Measurements from ENCODE around the gene HELLS. TPM values are rescaled to one million over a fixed set of nuclear protein-coding genes. Genes with fewer than 3 reads are reported as not detected.

HELLS gene
- total and polyA plus RNA-seq, 2 donors from 2014 or later, result 1.6 to 13.5 TPM

GRCh38 chr10:94623572-94623971 lies 78.0 kb downstream of the HELLS start:
- FAIRE-seq, result no peak
- Histone ChIP-seq H3K4me1 (ENCODE audit: control insufficient read depth in 2 of 3, insufficient read depth in 2 of 3, low read depth in 1 of 3, low read length in 3 of 3) (no peaks in the 10 kb centered on the region), H3K9ac (ENCODE audit: low read length in 3 of 3) (no peak overlapping the region), H3K36me3 (ENCODE audit: control insufficient read depth in 2 of 3, insufficient read depth in 3 of 3, low read length in 3 of 3) (no peaks in the 10 kb centered on the region), H3K4me3 (ENCODE audit: low read length in 3 of 3) (no peak overlapping the region), H3K27ac (ENCODE audit: low read depth in 2 of 2, low read length in 2 of 2) (no peak overlapping the region), H3K27me3 (ENCODE audit: control insufficient read depth, insufficient read depth, low read length) (no peaks in the 10 kb centered on the region), H3K9me3 (ENCODE audit: control insufficient read depth in 2 of 3, insufficient read depth in 1 of 3, low read length in 3 of 3) (no peaks in the 10 kb centered on the region)
- intact Hi-C loops (cut with DNase I), result no loop called here
- TF ChIP-seq, protein P1, sequence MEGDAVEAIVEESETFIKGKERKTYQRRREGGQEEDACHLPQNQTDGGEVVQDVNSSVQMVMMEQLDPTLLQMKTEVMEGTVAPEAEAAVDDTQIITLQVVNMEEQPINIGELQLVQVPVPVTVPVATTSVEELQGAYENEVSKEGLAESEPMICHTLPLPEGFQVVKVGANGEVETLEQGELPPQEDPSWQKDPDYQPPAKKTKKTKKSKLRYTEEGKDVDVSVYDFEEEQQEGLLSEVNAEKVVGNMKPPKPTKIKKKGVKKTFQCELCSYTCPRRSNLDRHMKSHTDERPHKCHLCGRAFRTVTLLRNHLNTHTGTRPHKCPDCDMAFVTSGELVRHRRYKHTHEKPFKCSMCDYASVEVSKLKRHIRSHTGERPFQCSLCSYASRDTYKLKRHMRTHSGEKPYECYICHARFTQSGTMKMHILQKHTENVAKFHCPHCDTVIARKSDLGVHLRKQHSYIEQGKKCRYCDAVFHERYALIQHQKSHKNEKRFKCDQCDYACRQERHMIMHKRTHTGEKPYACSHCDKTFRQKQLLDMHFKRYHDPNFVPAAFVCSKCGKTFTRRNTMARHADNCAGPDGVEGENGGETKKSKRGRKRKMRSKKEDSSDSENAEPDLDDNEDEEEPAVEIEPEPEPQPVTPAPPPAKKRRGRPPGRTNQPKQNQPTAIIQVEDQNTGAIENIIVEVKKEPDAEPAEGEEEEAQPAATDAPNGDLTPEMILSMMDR (IDR thresholded peaks at IDR 0.05; ENCODE audit: borderline replicate concordance, extremely low read depth, insufficient read depth), result no peak
- DNase-seq, result no peak

DNA sequence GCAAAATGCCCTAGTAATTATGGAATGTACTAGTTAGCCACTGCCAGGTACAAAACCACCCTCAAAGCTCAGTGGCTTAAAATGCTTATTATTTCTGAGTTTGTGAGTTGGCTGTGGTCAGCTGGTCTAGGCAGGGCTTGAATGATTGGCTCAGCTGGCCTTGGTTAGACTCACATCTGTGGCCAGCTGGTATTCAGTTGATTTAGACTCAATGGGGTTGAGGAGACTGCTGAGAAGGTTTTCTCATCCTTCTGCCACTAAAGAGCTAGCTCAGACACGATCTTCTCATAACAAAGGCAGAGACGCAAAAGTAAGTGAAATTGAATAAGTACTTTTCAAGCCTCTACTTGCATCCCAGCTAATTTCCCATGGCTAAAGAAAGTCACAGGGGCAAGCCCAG lies 80.9 kb downstream of the HELLS start:
- Histone ChIP-seq H3K9ac (ENCODE audit: low read length in 3 of 3) (no peak overlapping the region), H3K27ac (ENCODE audit: low read depth in 2 of 2, low read length in 2 of 2) (no peak overlapping the region), H3K27me3 (ENCODE audit: control insufficient read depth, insufficient read depth, low read length) (no peaks in the 10 kb centered on the region), H3K4me1 (ENCODE audit: control insufficient read depth in 2 of 3, insufficient read depth in 2 of 3, low read depth in 1 of 3, low read length in 3 of 3) (no peaks in the 10 kb centered on the region), H3K4me3 (ENCODE audit: low read length in 3 of 3) (no peak overlapping the region), H3K9me3 (ENCODE audit: control insufficient read depth in 2 of 3, insufficient read depth in 1 of 3, low read length in 3 of 3) (no peaks in the 10 kb centered on the region), H3K36me3 (ENCODE audit: control insufficient read depth in 2 of 3, insufficient read depth in 3 of 3, low read length in 3 of 3) (no peaks in the 10 kb centered on the region)
- no peak for FAIRE-seq
- DNase-seq, result no peak
- intact Hi-C loops (cut with DNase I), result no loop called here
- TF ChIP-seq, protein P1 (IDR thresholded peaks at IDR 0.05; ENCODE audit: borderline replicate concordance, extremely low read depth, insufficient read depth), result no peak

- intact Hi-C loops (cut with DNase I), result no loop called here
- TF ChIP-seq, protein P1 (IDR thresholded peaks at IDR 0.05; ENCODE audit: borderline replicate concordance, extremely low read depth, insufficient read depth), result no peak
- peak in 2 of 5 donors; percentile 30 for DNase-seq
These were observed 81.9 kb downstream of the HELLS start for GRCh38 chr10:94627511-94627910.

More at GRCh38 chr10:94627511-94627910, 81.9 kb downstream of the HELLS start:
- H3K36me3 ChIP-seq (ENCODE audit: control insufficient read depth in 2 of 3, insufficient read depth in 3 of 3, low read length in 3 of 3), result no peaks in the 10 kb centered on the region
- no peaks in the 10 kb centered on the region for H3K9me3 ChIP-seq (ENCODE audit: control insufficient read depth in 2 of 3, insufficient read depth in 1 of 3, low read length in 3 of 3)
- no peak for FAIRE-seq
- H3K27me3 ChIP-seq (ENCODE audit: control insufficient read depth, insufficient read depth, low read length), result no peaks in the 10 kb centered on the region
- H3K9ac ChIP-seq (ENCODE audit: low read length in 3 of 3), result no peak overlapping the region
- H3K27ac ChIP-seq (ENCODE audit: low read depth in 2 of 2, low read length in 2 of 2), result no peak overlapping the region
- H3K4me3 ChIP-seq (ENCODE audit: low read length in 3 of 3), result no peak overlapping the region
- H3K4me1 ChIP-seq (ENCODE audit: control insufficient read depth in 2 of 3, insufficient read depth in 2 of 3, low read depth in 1 of 3, low read length in 3 of 3), result no peaks in the 10 kb centered on the region
